Measurements from ENCODE around the gene CYB561D1. TPM values are rescaled to one million over a fixed set of nuclear protein-coding genes. Genes with fewer than 3 reads are reported as not detected.

CYB561D1 gene
- total and polyA plus RNA-seq, 2 of the 13 experiments (the other 11 are each of a cell fraction or from before 2014, with no cell fraction given) = 3.9 to 4.1 TPM

GRCh38 chr1:109548321-109549267, 54.7 kb downstream of the CYB561D1 start, which contains the start of gene GNAI3 (continued):
- no peak for TF ChIP-seq ZBTB1 (CRISPR knock-in tag; IDR thresholded peaks at IDR 0.05; ENCODE audit: borderline replicate concordance)
- peak; percentile 34; the same call in 1 of the 2 replicates for TF ChIP-seq DPF2 (CRISPR knock-in tag; IDR thresholded peaks at IDR 0.05; ENCODE audit: borderline replicate concordance, low read depth)
- TF ChIP-seq, protein P1, sequence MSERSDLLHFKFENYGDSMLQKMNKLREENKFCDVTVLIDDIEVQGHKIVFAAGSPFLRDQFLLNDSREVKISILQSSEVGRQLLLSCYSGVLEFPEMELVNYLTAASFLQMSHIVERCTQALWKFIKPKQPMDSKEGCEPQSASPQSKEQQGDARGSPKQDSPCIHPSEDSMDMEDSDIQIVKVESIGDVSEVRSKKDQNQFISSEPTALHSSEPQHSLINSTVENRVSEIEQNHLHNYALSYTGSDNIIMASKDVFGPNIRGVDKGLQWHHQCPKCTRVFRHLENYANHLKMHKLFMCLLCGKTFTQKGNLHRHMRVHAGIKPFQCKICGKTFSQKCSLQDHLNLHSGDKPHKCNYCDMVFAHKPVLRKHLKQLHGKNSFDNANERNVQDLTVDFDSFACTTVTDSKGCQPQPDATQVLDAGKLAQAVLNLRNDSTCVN (CRISPR knock-in tag; IDR thresholded peaks at IDR 0.05; ENCODE audit: borderline replicate concordance) = peak; percentile 63; the same call in 1 of the 2 replicates
- TF ChIP-seq SP2 (CRISPR knock-in tag; IDR thresholded peaks at IDR 0.05) = peak; percentile 76
- no peak for TF ChIP-seq SNRNP70 (IDR thresholded peaks at IDR 0.05; ENCODE audit: low read depth, low read length)
- no peak for TF ChIP-seq NR3C1 (CRISPR knock-in tag; IDR thresholded peaks at IDR 0.05)
- peak; percentile 69; the same call in 1 of the 2 replicates for TF ChIP-seq RFXAP (CRISPR knock-in tag; IDR thresholded peaks at IDR 0.05; ENCODE audit: borderline replicate concordance)
- no peak for TF ChIP-seq ZFP36 (IDR thresholded peaks at IDR 0.05; ENCODE audit: borderline replicate concordance, low read depth, low read length, partially characterized antibody)
- TF ChIP-seq, protein P2, sequence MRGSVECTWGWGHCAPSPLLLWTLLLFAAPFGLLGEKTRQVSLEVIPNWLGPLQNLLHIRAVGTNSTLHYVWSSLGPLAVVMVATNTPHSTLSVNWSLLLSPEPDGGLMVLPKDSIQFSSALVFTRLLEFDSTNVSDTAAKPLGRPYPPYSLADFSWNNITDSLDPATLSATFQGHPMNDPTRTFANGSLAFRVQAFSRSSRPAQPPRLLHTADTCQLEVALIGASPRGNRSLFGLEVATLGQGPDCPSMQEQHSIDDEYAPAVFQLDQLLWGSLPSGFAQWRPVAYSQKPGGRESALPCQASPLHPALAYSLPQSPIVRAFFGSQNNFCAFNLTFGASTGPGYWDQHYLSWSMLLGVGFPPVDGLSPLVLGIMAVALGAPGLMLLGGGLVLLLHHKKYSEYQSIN (CRISPR knock-in tag; IDR thresholded peaks at IDR 0.05; ENCODE audit: borderline replicate concordance) = no peak
- TF ChIP-seq, protein P3, sequence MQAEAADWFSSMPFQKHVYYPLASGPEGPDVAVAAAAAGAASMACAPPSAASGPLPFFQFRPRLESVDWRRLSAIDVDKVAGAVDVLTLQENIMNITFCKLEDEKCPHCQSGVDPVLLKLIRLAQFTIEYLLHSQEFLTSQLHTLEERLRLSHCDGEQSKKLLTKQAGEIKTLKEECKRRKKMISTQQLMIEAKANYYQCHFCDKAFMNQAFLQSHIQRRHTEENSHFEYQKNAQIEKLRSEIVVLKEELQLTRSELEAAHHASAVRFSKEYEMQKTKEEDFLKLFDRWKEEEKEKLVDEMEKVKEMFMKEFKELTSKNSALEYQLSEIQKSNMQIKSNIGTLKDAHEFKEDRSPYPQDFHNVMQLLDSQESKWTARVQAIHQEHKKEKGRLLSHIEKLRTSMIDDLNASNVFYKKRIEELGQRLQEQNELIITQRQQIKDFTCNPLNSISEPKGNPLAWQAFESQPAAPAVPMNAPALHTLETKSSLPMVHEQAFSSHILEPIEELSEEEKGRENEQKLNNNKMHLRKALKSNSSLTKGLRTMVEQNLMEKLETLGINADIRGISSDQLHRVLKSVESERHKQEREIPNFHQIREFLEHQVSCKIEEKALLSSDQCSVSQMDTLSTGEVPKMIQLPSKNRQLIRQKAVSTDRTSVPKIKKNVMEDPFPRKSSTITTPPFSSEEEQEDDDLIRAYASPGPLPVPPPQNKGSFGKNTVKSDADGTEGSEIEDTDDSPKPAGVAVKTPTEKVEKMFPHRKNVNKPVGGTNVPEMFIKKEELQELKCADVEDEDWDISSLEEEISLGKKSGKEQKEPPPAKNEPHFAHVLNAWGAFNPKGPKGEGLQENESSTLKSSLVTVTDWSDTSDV (CRISPR knock-in tag; IDR thresholded peaks at IDR 0.05) = peak; percentile 65; the same call in 1 of the 2 replicates
- TF ChIP-seq NFIC (IDR thresholded peaks at IDR 0.05; ENCODE audit: low read length) = no peak
- TF ChIP-seq ZSCAN9 (CRISPR knock-in tag; IDR thresholded peaks at IDR 0.05; ENCODE audit: borderline replicate concordance) = 0 out of 2 replicates have a peak, but pooled peaks have one; percentile 72
- TF ChIP-seq NCOR1 (IDR thresholded peaks at IDR 0.05; ENCODE audit: borderline replicate concordance, low read length) = peak; percentile 41; the same call in 1 of the 2 replicates
- peak; percentile 95 for TF ChIP-seq ARID4A (CRISPR knock-in tag; IDR thresholded peaks at IDR 0.05; ENCODE audit: borderline replicate concordance)
- peak; percentile 86 for TF ChIP-seq ZNF891 (CRISPR knock-in tag; IDR thresholded peaks at IDR 0.05)
- TF ChIP-seq SKI (IDR thresholded peaks at IDR 0.05; ENCODE audit: partially characterized antibody) = peak; percentile 19
- 0 out of 2 replicates have a peak, but pooled peaks have one; percentile 38 for TF ChIP-seq ZNF709 (CRISPR knock-in tag; IDR thresholded peaks at IDR 0.05)
- peak; percentile 55; the same call in 1 of the 2 replicates for TF ChIP-seq MTA1 (CRISPR knock-in tag; IDR thresholded peaks at IDR 0.05; ENCODE audit: borderline replicate concordance)
- TF ChIP-seq SOX5 (CRISPR knock-in tag; IDR thresholded peaks at IDR 0.05; ENCODE audit: borderline replicate concordance) = peak; percentile 46; the same call in 1 of the 2 replicates
